ENCODE results near the gene ZSWIM8.

ZSWIM8 gene

DNA sequence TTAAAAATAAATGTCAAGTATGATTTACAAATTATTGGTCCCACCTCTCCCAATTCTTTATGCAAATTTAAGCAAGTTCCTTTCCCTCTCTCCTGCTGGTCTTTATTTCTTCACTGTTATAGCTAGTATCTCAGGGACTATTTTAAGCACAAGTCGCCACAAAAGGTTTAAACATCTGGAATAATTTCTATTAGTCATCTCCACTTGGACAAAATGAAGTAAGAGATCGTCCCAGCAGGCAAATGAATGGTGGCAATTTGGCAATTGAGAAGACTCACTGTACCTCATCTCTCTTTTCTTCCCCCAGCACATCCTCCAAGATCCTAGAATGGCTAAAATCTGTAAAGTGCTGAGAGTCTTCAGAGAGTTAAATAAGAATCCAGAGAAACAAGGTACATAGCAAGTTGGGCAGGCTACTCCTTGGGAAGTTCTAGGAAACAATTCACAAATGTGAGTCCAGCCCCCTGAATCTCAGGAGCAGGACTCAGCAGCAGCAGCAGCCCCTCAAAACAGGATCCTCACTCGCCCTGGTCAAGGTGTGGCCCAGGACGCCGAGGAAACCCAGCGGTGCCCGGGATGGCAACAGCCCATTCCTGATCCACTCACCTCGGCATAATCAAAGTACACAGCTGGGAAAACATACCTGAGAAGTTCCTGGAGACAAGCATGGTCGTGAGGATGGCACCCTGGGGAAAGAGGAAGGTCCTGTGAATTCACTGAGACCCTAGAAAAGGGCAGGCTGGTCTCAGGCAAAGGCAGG is 56.3 kb downstream of the ZSWIM8 start:
- no peak for DNase-seq (ENCODE audit: low read depth)

DNA sequence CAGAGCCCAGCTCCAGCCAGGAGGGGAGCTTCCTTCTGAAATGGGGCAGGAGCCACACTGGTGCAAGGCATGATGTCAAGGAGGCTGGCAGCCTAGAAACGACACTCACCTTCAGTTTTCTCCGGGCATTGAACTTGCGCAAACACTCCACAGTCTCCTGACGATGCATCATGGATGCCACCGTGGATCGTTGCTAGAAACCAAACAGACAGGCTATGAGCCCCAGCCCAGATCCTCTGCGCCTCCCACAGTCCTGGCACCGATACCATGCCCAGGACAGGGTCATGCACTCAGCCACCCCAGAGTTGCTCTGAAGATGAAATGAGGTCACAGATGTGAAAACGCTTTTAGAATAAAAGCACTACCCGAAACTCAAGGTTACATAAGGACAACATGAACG is 56.9 kb downstream of the ZSWIM8 start:
- no peak for DNase-seq (ENCODE audit: low read depth)

DNA sequence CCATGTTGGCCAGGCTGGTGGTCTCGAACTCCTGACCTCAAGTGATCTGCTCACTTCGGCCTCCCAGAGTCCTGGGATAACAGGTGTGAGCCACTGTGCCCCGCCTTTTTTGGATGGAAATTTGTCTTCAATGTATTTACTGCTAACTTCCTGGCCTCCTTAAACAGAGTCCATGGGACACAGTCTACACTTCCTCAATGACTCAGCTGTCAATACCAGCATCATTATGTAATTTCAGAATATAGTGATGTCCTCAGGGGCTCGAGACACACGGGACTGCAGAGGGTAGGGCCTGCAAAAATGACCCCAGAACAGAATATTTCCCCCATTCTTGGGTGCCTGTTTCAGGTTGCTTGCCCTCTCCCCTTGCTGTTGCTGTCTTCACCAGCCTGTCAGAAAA is 57.9 kb downstream of the ZSWIM8 start:
- no peak for DNase-seq (ENCODE audit: low read depth)

DNA sequence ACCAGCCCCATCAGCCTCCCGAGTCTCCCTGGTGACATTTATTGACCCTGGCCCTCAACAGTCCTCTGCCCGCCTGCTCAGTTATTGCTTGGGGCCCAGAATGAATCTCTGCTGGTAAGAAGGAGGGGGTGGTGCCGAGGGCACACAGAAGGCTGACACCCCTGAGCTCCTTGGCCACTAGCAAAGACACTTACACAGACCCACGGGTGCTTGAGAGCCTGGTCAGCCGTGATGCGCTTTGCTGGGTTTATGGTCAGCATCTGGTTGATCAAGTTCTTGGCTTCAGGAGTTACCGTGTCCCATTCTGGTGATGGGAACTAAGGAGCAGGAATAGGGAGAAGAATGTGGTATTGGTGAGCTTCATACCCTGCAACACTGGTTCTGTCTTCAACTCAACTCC is 61.6 kb downstream of the ZSWIM8 start:
- DNase-seq (ENCODE audit: low read depth), result no peak

DNA sequence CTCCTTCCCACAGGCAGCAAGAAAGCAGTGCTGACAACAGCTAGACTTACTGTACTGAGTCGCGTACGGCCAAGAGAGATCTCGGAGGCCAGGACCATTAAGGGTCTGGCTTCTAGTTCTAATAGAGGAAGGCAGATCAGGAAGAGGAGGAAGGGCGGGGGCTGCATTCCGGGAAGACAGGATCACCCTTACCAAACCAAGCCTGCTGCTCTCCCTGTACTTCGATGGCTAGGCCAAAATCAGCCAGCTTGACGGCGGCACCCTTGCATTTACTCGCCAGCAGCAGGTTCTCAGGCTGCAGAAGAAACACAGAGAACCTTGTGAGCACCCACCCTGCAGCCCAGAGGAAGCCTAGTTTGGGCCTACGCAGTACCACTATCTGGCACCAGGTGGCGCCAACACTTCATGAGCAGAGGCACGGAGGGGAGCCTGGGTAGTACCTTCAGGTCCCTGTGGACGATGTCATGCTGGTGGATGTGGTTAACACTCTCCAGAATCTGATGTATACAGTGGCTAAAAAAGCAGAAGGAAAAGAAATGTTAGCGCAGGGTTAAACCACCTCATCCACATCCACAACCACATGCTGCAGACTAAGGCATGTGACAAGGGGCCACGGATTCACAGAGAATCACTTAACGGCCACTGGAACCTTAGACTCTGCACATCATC is 63.5 kb downstream of the ZSWIM8 start:
- DNase-seq (ENCODE audit: low read depth), result peak; percentile 84

DNA sequence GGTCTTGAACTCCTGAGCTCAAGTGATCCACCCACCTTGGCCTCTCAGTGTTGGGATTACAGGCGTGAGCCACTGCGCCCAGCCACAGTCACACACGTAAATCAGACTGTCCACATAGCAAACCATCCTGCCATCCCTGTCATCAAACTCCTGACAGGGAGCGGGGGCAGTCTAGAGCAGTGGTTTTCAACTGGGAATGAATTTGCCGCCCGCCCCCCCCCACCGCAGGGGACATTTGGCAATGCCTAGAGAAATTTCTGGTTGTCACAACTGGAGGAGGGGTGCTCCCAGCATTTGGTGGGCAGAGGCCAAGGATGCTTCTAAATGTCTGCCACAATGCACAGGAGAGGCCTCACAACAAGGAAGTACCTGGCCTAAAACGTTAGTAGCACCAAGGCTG is 64.8 kb downstream of the ZSWIM8 start:
- DNase-seq (ENCODE audit: low read depth), result no peak

DNA sequence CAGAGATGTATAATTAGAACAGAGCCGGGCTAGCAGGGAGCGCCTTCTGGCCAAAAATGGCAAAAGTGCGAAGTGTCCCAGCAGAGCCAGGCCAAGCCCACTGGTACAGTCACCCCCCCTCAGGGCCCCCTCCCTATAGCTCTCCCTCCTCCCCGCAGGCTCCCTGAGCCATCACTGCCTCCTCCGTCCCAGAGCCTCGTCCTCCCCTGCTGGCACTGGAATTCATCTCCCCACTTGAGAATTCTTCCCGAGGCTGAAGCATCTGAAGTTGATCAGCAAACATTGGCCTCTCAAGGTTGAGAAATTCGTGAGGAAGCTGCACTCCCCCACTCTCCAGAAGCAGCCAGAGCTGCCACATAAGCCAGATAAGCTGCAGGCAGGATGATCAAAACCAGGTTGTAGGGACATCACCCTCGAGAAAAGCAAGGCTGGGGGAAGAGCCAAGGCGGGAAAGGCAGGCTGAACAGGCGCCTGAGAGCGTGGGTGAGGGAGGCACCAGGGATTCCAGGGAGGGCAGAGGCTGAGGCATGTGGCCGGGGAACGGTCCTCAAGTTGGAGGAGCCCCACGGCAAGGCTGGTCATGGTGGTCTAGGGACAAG is 65.6 kb downstream of the ZSWIM8 start:
- no peak for DNase-seq (ENCODE audit: low read depth)
